Endothelial cell of umbilical vein (primary cell): ENCODE measurements around the gene WNT16.

Source experiments
- CTCF ChIP-seq, 2 donors: IDR thresholded peaks; 1 replicate in 1 of 2; 2 replicates in 1 of 2; pipeline ENCODE4 v1.5.1; 2011; ENCODE audit warnings: low read length in 2 of 2, mild to moderate bottlenecking in 2 of 2, moderate library complexity in 2 of 2, control low read depth in 1 of 2, inconsistent platforms in 1 of 2, low read depth in 1 of 2; ENCODE audit not compliant: insufficient read depth in 1 of 2; ENCODE audit errors: extremely low read depth in 1 of 2
- MAX ChIP-seq: IDR thresholded peaks from 2 replicates; pipeline ENCODE4 v1.6.1; 2011; ENCODE audit not compliant: insufficient read depth, insufficient read length

- no peak for TF ChIP-seq CTCF (IDR thresholded peaks at IDR 0.05; ENCODE audit: extremely low read depth in 1 of 2, insufficient read depth in 1 of 2, low read depth in 1 of 2, low read length in 2 of 2)
- TF ChIP-seq MAX = no peak
Observed at GRCh38 chr7:121288894-121289293, 39.9 kb upstream of the WNT16 start.
